Left ventricle myocardium inferior (tissue), 1 donor: ENCODE data around the gene AAMDC. TPM values are rescaled to one million over a fixed set of nuclear protein-coding genes. Genes with fewer than 3 reads are reported as not detected.
"Not testable (repeated sequence)": the region's sequence is repeated elsewhere in the genome, so short reads cannot be mapped to it uniquely, and the experiment has no call there.

Experiments
- DNase-seq: peaks from one replicate; pipeline ENCODE4 v3.0.0-alpha.2; 2020
- H3K27ac ChIP-seq: fragments of 200-600 bp; replicated peaks from 2 replicates; pipeline ENCODE4 v1.8.0; 2021
- H3K27me3 ChIP-seq: fragments of 200-600 bp; 2 replicates; pipeline ENCODE4 v1.8.0; 2021; ENCODE audit warnings: low read depth
- H3K36me3 ChIP-seq: fragments of 200-600 bp; 2 replicates; pipeline ENCODE4 v1.8.0; 2021
- H3K4me1 ChIP-seq: fragments of 200-600 bp; 2 replicates; pipeline ENCODE4 v1.8.0; 2021
- H3K4me3 ChIP-seq: fragments of 200-600 bp; 2 replicates; pipeline ENCODE4 v1.8.0; 2021; ENCODE audit warnings: mild to moderate bottlenecking, moderate library complexity
- H3K9me3 ChIP-seq: fragments of 200-600 bp; replicated peaks from 2 replicates; pipeline ENCODE4 v1.8.0; 2021
- CTCF ChIP-seq: fragments of 200-600 bp; IDR thresholded peaks from 2 replicates; pipeline ENCODE4 v1.8.0; 2021; ENCODE audit warnings: antibody characterized with exemption, mild to moderate bottlenecking, borderline replicate concordance
- intact Hi-C: fragments of 100-400 bp; cut with micrococcal nuclease; formaldehyde crosslinking; loops from one replicate; pipeline ENCODE4 v1.11.0; 2022
- total RNA-seq: library from RNA; stranded (reverse); fragmentation: NEBNext Ultra II Directional; extraction: Animal tissue kit (Norgen Biotek cat#: 25700); gene quantifications from one replicate; pipeline ENCODE4 v1.2.1, GENCODE V29; 2021
- donor health status: DM: no; HTN: yes; CAD: no; lungs with severe emphysema.

Gene AAMDC
- total RNA-seq, 1 donor from 2014 or later: 86.6 TPM

- no peak for DNase-seq
- intact Hi-C loops: no loop called here
- Histone ChIP-seq H3K36me3 (peaks cover 64% of the 10 kb centered on the region), H3K27me3 (no peaks in the 10 kb centered on the region), H3K4me3 (no peak overlapping the region), H3K4me1 (no peaks in the 10 kb centered on the region), H3K27ac (no peak overlapping the region), H3K9me3 (no peaks in the 10 kb centered on the region)
- TF ChIP-seq CTCF: no peak
Measured at GRCh38 chr11:77886401-77886800, 65.5 kb downstream of the AAMDC start.

- DNase-seq, H3K4me1 ChIP-seq, H3K9me3 ChIP-seq, H3K27me3 ChIP-seq, H3K4me3 ChIP-seq, H3K27ac ChIP-seq, intact Hi-C loops: not testable (repeated sequence)
- H3K36me3 ChIP-seq: peaks cover 60% of the 10 kb centered on the region
Measured at GRCh38 chr11:77889045-77889444, 68.1 kb downstream of the AAMDC start.

- intact Hi-C loops, H3K27me3 ChIP-seq, H3K4me1 ChIP-seq, H3K27ac ChIP-seq, DNase-seq, H3K4me3 ChIP-seq, H3K9me3 ChIP-seq: not testable (repeated sequence)
- peaks cover 52% of the 10 kb centered on the region for H3K36me3 ChIP-seq
Measured at GRCh38 chr11:77890100-77890614, 69.2 kb downstream of the AAMDC start.

- peaks cover 47% of the 10 kb centered on the region for H3K36me3 ChIP-seq
- intact Hi-C loops, H3K4me1 ChIP-seq, H3K9me3 ChIP-seq, H3K27me3 ChIP-seq, H3K4me3 ChIP-seq, H3K27ac ChIP-seq, DNase-seq: not testable (repeated sequence)
Measured at GRCh38 chr11:77890619-77891056, 69.7 kb downstream of the AAMDC start.

GRCh38 chr11:77891256-77891655 lies 70.3 kb downstream of the AAMDC start:
- H3K27ac ChIP-seq, H3K4me1 ChIP-seq, H3K4me3 ChIP-seq, DNase-seq, intact Hi-C loops, H3K9me3 ChIP-seq, H3K27me3 ChIP-seq: not testable (repeated sequence)
- H3K36me3 ChIP-seq: peaks cover 41% of the 10 kb centered on the region

GRCh38 chr11:77891703-77892102 lies 70.8 kb downstream of the AAMDC start:
- H3K4me3 ChIP-seq, DNase-seq, intact Hi-C loops, H3K4me1 ChIP-seq, H3K27me3 ChIP-seq, H3K27ac ChIP-seq, H3K9me3 ChIP-seq: not testable (repeated sequence)
- peaks cover 38% of the 10 kb centered on the region for H3K36me3 ChIP-seq

GRCh38 chr11:77894949-77895348 lies 74.0 kb downstream of the AAMDC start:
- DNase-seq: not testable (repeated sequence)
- peaks cover 42% of the 10 kb centered on the region for H3K36me3 ChIP-seq

GRCh38 chr11:77908835-77909234 lies 87.9 kb downstream of the AAMDC start:
- H3K9me3 ChIP-seq: no peaks in the 10 kb centered on the region
- no peak overlapping the region for H3K27ac ChIP-seq
- H3K4me3 ChIP-seq: no peak overlapping the region
- no peaks in the 10 kb centered on the region for H3K27me3 ChIP-seq
- intact Hi-C loops: no loop called here
- no peak for TF ChIP-seq CTCF
- no peak for DNase-seq
- H3K36me3 ChIP-seq: peaks cover 23% of the 10 kb centered on the region
- no peaks in the 10 kb centered on the region for H3K4me1 ChIP-seq

More at GRCh38 chr11:77894949-77895348, 74.0 kb downstream of the AAMDC start:
- H3K9me3 ChIP-seq, H3K4me3 ChIP-seq, H3K27me3 ChIP-seq, H3K4me1 ChIP-seq, intact Hi-C loops, H3K27ac ChIP-seq: not testable (repeated sequence)

GRCh38 chr11:77909277-77909676 lies 88.3 kb downstream of the AAMDC start:
- no peak overlapping the region for H3K27ac ChIP-seq
- intact Hi-C loops: no loop called here
- no peak overlapping the region for H3K4me3 ChIP-seq
- H3K4me1 ChIP-seq: peaks cover 4% of the 10 kb centered on the region
- TF ChIP-seq CTCF: no peak
- DNase-seq: no peak
- H3K36me3 ChIP-seq: peaks cover 20% of the 10 kb centered on the region
- H3K9me3 ChIP-seq: no peaks in the 10 kb centered on the region
- no peaks in the 10 kb centered on the region for H3K27me3 ChIP-seq

- peaks cover 13% of the 10 kb centered on the region for H3K4me1 ChIP-seq
- H3K4me3 ChIP-seq, H3K27me3 ChIP-seq, DNase-seq, intact Hi-C loops, H3K36me3 ChIP-seq, H3K9me3 ChIP-seq, H3K27ac ChIP-seq: not testable (repeated sequence)
Measured at GRCh38 chr11:77910828-77911227, 89.9 kb downstream of the AAMDC start.

- DNase-seq, H3K4me3 ChIP-seq, H3K9me3 ChIP-seq, intact Hi-C loops, H3K27me3 ChIP-seq, H3K27ac ChIP-seq: not testable (repeated sequence)
- peaks cover 13% of the 10 kb centered on the region for H3K4me1 ChIP-seq
- peaks cover 15% of the 10 kb centered on the region for H3K36me3 ChIP-seq
Measured at GRCh38 chr11:77913608-77914306, 92.8 kb downstream of the AAMDC start.
